SK-N-SH (cell line): ENCODE data around the gene WFDC10A.

Experiments
- EZH2phosphoT487 ChIP-seq: fragments of 200-600 bp; sonication (generic); IDR thresholded peaks from 2 replicates; pipeline ENCODE4 v1.6.1; 2017; ENCODE audit warnings: low read depth, mixed run types, mild to moderate bottlenecking, antibody characterized with exemption, moderate library complexity, borderline replicate concordance
- TF ChIP-seq, protein P1 (sequence below): fragments of 200-600 bp; sonication (generic); IDR thresholded peaks from 2 replicates; pipeline ENCODE4 v1.6.1; 2017; ENCODE audit warnings: antibody characterized with exemption, mild to moderate bottlenecking, moderate library complexity

DNA sequence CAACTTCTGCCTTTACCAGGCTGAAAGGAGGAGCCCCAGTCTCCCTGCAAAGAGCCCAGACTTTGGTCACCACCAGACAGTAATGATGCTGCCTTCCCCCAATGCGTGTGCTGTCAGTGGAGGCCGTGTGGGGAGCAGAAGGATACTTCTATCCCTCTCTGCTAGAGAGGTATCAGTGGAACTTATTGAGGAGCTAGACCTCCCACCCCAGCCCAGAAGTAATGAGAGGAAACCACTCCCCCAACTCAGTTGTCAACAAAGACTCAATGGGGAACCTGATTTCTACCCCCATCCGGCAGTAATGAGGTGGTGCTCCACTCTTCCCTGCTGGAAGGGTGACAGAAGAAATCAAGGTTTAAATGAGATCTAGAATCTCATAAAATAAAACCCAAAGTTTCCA lies 46.0 kb upstream of the WFDC10A start:
- TF ChIP-seq, protein P1, sequence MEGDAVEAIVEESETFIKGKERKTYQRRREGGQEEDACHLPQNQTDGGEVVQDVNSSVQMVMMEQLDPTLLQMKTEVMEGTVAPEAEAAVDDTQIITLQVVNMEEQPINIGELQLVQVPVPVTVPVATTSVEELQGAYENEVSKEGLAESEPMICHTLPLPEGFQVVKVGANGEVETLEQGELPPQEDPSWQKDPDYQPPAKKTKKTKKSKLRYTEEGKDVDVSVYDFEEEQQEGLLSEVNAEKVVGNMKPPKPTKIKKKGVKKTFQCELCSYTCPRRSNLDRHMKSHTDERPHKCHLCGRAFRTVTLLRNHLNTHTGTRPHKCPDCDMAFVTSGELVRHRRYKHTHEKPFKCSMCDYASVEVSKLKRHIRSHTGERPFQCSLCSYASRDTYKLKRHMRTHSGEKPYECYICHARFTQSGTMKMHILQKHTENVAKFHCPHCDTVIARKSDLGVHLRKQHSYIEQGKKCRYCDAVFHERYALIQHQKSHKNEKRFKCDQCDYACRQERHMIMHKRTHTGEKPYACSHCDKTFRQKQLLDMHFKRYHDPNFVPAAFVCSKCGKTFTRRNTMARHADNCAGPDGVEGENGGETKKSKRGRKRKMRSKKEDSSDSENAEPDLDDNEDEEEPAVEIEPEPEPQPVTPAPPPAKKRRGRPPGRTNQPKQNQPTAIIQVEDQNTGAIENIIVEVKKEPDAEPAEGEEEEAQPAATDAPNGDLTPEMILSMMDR, result no peak
- TF ChIP-seq EZH2phosphoT487, result no peak
